Activated B cell treated with CpG ODN at 0.5 μM for 24 hours (primary cell): ENCODE data around the gene TPD52L2. TPM values are rescaled to one million over a fixed set of nuclear protein-coding genes. Genes with fewer than 3 reads are reported as not detected.

Experiments used
- ATAC-seq: fragments of 200-7000 bp; cut with Tn5 transposase; one replicate; pipeline ENCODE4 v1.10.0; 2021; ENCODE audit warnings: low read depth, mild to moderate bottlenecking, moderate library complexity
- CTCF ChIA-PET: fragments of 350-600 bp; sonication (Branson Sonifier 250); formaldehyde crosslinking; loops from one replicate; lab custom pipeline; 2021; ENCODE audit warnings: antibody characterized with exemption; lab: Charles Lee
- POLR2A ChIA-PET: fragments of 350-600 bp; sonication (Branson Sonifier 250); formaldehyde crosslinking; loops from one replicate; lab custom pipeline; 2021; ENCODE audit warnings: antibody characterized with exemption; lab: Charles Lee
- DNase-seq: peaks from one replicate; pipeline ENCODE4 v3.0.0; 2022
- H3K27ac Mint-ChIP-seq: one replicate; pipeline ENCODE4 v1.8.0; 2020; ENCODE audit warnings: mixed read lengths
- H3K27me3 Mint-ChIP-seq: one replicate; pipeline ENCODE4 v1.8.0; 2021; ENCODE audit warnings: mixed read lengths
- H3K36me3 Mint-ChIP-seq: one replicate; pipeline ENCODE4 v1.8.0; 2021; ENCODE audit warnings: low read depth, mixed read lengths
- H3K4me1 Mint-ChIP-seq: one replicate; pipeline ENCODE4 v1.8.0; 2021; ENCODE audit warnings: mixed read lengths
- H3K4me3 Mint-ChIP-seq: one replicate; pipeline ENCODE4 v1.8.0; 2020; ENCODE audit warnings: mild to moderate bottlenecking, mixed read lengths
- H3K9me3 Mint-ChIP-seq: one replicate; pipeline ENCODE4 v1.8.0; 2020; ENCODE audit warnings: mixed read lengths
- intact Hi-C: fragments of 100-400 bp; cut with micrococcal nuclease; formaldehyde crosslinking; loops from one replicate; pipeline ENCODE4 v1.15.1; 2024
- total RNA-seq: library from RNA; stranded (reverse); gene quantifications from 2 replicates; pipeline ENCODE4 v1.2.3, GENCODE V29; 2022
- TF ChIP-seq, protein P1 (sequence below): fragments of 200-600 bp; IDR thresholded peaks from one replicate; pipeline ENCODE4 v1.8.0; 2022; ENCODE audit warnings: antibody characterized with exemption, mild to moderate bottlenecking

The TPD52L2 gene
- total RNA-seq, 1 donor from 2014 or later: 38.8 TPM

DNA sequence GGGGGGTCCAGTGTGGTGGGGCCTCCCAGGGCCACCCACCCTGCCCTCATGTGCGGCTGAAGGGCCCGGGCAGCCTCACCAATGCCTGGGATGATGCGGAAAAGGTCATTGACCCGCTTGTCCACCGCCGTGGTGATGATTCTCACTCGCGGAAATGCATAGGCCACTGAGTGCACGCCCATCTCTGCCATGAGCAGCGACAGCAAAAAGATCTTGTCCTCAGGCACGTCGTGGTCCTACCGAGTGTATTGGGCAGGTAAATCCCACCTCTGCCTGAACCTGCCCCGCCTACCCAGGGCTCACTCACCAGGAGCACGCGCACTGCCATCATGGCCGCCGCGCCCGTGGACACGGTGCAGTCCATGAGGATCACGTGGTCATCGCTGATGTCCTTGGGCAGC lies 75.0 kb downstream of the TPD52L2 start:
- CTCF ChIA-PET: no interaction called here
- Mint-ChIP-seq H3K4me3 (no peak overlapping the region), H3K9me3 (no peaks in the 10 kb centered on the region), H3K4me1 (peaks cover 11% of the 10 kb centered on the region), H3K27ac (no peak overlapping the region), H3K36me3 (peaks cover 49% of the 10 kb centered on the region), H3K27me3 (no peaks in the 10 kb centered on the region)
- intact Hi-C loops: no loop called here
- TF ChIP-seq, protein P1, sequence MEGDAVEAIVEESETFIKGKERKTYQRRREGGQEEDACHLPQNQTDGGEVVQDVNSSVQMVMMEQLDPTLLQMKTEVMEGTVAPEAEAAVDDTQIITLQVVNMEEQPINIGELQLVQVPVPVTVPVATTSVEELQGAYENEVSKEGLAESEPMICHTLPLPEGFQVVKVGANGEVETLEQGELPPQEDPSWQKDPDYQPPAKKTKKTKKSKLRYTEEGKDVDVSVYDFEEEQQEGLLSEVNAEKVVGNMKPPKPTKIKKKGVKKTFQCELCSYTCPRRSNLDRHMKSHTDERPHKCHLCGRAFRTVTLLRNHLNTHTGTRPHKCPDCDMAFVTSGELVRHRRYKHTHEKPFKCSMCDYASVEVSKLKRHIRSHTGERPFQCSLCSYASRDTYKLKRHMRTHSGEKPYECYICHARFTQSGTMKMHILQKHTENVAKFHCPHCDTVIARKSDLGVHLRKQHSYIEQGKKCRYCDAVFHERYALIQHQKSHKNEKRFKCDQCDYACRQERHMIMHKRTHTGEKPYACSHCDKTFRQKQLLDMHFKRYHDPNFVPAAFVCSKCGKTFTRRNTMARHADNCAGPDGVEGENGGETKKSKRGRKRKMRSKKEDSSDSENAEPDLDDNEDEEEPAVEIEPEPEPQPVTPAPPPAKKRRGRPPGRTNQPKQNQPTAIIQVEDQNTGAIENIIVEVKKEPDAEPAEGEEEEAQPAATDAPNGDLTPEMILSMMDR: no peak
- DNase-seq: no peak
- POLR2A ChIA-PET: no interaction called here
- no peak for ATAC-seq

DNA sequence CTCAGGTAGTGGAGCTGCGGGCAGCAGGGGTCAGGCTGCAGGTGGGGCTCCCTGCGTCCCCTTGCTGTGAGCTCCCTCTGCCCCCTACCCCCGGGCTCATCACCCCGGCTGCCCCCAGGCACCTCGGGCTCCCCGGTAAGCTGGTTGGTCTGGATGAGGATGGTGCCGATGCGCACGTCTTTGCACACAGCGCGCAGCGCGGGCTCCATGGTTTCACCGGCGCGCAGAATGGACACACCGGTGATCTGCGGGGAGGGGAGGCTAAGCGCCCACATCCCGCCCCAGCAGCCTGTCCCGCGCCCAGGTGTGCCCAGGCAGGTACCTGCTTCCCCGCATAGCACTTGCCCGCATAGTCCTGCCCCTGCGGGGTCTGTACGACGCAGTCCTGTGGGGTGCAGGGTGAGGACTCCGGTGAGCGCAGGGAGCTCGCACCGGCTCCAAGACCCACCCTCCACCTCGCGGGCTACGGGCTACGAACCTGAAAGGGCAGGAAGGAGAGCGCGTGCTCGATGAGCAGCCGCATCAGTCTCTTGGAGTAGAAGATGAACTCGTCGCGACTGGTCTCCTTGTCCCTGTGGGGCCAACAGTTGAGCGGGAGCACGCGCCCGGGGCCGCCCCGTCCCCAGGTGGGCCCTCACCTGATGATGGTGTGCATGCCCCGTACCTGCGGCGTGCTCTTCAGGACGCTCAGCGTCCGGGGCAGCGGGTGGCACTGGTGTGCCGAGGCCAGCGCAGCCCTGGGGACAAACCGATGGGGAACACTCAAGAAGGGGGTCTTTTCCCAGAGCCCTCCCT lies 75.6 kb downstream of the TPD52L2 start:
- POLR2A ChIA-PET: no interaction called here
- DNase-seq (no peak), ATAC-seq (no peak)
- CTCF ChIA-PET: no interaction called here
- peaks cover 49% of the 10 kb centered on the region for H3K36me3 Mint-ChIP-seq
- no peak overlapping the region for H3K4me3 Mint-ChIP-seq
- no peak overlapping the region for H3K27ac Mint-ChIP-seq
- H3K27me3 Mint-ChIP-seq: no peaks in the 10 kb centered on the region
- no peaks in the 10 kb centered on the region for H3K9me3 Mint-ChIP-seq
- TF ChIP-seq, protein P1: no peak
- peaks cover 11% of the 10 kb centered on the region for H3K4me1 Mint-ChIP-seq
- intact Hi-C loops: no loop called here

Other genes starting within 250 kb of the TPD52L2 start
- 16.9 and 17.4 TPM in 2 replicates for gene GMEB2, start 238.2 kb upstream of the TPD52L2 start, total RNA-seq
- 4.9 and 6.1 TPM in 2 replicates for gene STMN3, start 211.8 kb upstream of the TPD52L2 start, total RNA-seq
- gene RTEL1, start 207.0 kb upstream of the TPD52L2 start, total RNA-seq: 24.1 and 33.8 TPM in 2 replicates
- not detected in 2 replicates for gene TNFRSF6B, start 168.6 kb upstream of the TPD52L2 start, total RNA-seq
- 63.5 and 66.0 TPM in 2 replicates for gene ARFRP1, start 157.3 kb upstream of the TPD52L2 start, total RNA-seq
- gene ZGPAT, start 157.2 kb upstream of the TPD52L2 start, total RNA-seq: 40.7 and 44.0 TPM in 2 replicates
- gene LIME1, start 128.6 kb upstream of the TPD52L2 start, total RNA-seq: 10.2 and 10.8 TPM in 2 replicates
- 20.9 and 28.1 TPM in 2 replicates for gene SLC2A4RG, start 125.5 kb upstream of the TPD52L2 start, total RNA-seq
- gene ZBTB46, start 34.0 kb upstream of the TPD52L2 start, total RNA-seq: 0.46 and 0.49 TPM in 2 replicates
- gene ABHD16B, start 3.8 kb upstream of the TPD52L2 start, total RNA-seq: not detected in 2 replicates
- gene DNAJC5, start 29.9 kb downstream of the TPD52L2 start, total RNA-seq: 27.5 and 28.6 TPM in 2 replicates
- gene UCKL1, start 91.1 kb downstream of the TPD52L2 start, total RNA-seq: 43.6 and 49.7 TPM in 2 replicates
- gene ZNF512B, start 104.7 kb downstream of the TPD52L2 start, total RNA-seq: 10.2 and 12.0 TPM in 2 replicates
- gene SAMD10, start 114.4 kb downstream of the TPD52L2 start, total RNA-seq: 6.8 and 9.0 TPM in 2 replicates
- gene PRPF6, start 115.9 kb downstream of the TPD52L2 start, total RNA-seq: 75.7 and 75.8 TPM in 2 replicates
- 1.6 and 2.2 TPM in 2 replicates for gene C20orf204, start 170.9 kb downstream of the TPD52L2 start, total RNA-seq
- not detected in 2 replicates for gene SOX18, start 184.4 kb downstream of the TPD52L2 start, total RNA-seq
- 20.3 and 20.7 TPM in 2 replicates for gene TCEA2, start 197.9 kb downstream of the TPD52L2 start, total RNA-seq
- 45.0 and 53.4 TPM in 2 replicates for gene RGS19, start 214.2 kb downstream of the TPD52L2 start, total RNA-seq
- gene OPRL1, start 214.8 kb downstream of the TPD52L2 start, total RNA-seq: 1.3 and 1.4 TPM in 2 replicates
- 0.31 TPM in 1 of 2 replicates, not detected in the other for gene LKAAEAR1, start 219.1 kb downstream of the TPD52L2 start, total RNA-seq
- not detected in 2 replicates for gene NPBWR2, start 242.3 kb downstream of the TPD52L2 start, total RNA-seq